Esophagus squamous epithelium (tissue), 5 donors: ENCODE data around the gene HHIPL1. TPM values are rescaled to one million over a fixed set of nuclear protein-coding genes. Genes with fewer than 3 reads are reported as not detected.
A peak's percentile ranks its signal among the peaks of the same experiment; 100 is the strongest.

Experiments used
- DNase-seq: peaks from one replicate; lab custom pipeline; 2025; lab: John Stamatoyannopoulos, UW
- H3K27ac ChIP-seq, 4 donors: fragments of 200-600 bp; sonication (generic); one replicate each; pipeline ENCODE4 v1.5.1; 2016 to 2019; ENCODE audit warnings: mild to moderate bottlenecking in 1 of 4
- H3K27me3 ChIP-seq, 4 donors: fragments of 200-600 bp; sonication (generic); 1 replicate in 3 of 4; 2 replicates in 1 of 4; pipeline versions ENCODE4 v1.5.1 to v1.6.0; 2017 to 2021; ENCODE audit warnings: antibody characterized with exemption in 1 of 4
- H3K36me3 ChIP-seq, 3 donors: fragments of 200-600 bp; sonication (generic); one replicate each; pipeline ENCODE4 v1.5.1; 2016 to 2019
- H3K4me1 ChIP-seq, 3 donors: fragments of 200-600 bp; sonication (generic); one replicate each; pipeline ENCODE4 v1.5.1; 2017 to 2019
- H3K4me3 ChIP-seq, 4 donors: fragments of 200-600 bp; sonication (generic); 1 replicate in 3 of 4; 2 replicates in 1 of 4; pipeline ENCODE4 v1.5.1; 2016 to 2019; ENCODE audit warnings: mild to moderate bottlenecking in 2 of 4, moderate library complexity in 1 of 4
- H3K9me3 ChIP-seq, 3 donors: fragments of 200-600 bp; sonication (generic); one replicate each; pipeline ENCODE4 v1.5.1; 2016 to 2019
- CTCF ChIP-seq, 6 experiments: fragments of 450-650 bp in 4 of 6; fragments of 200-600 bp in 2 of 6; sonication (generic) in 2 of 6; IDR thresholded peaks; one replicate each; pipeline ENCODE4 v1.5.1; 2016 to 2019; ENCODE audit warnings: antibody characterized with exemption in 6 of 6, mild to moderate bottlenecking in 4 of 6, moderate library complexity in 4 of 6
- POLR2A ChIP-seq, 4 donors: fragments of 450-650 bp; IDR thresholded peaks; one replicate each; pipeline ENCODE4 v1.6.1; 2017; ENCODE audit warnings: antibody characterized with exemption in 4 of 4, mild to moderate bottlenecking in 4 of 4, moderate library complexity in 3 of 4
- WGBS, 2 donors: methylation state at CpG; one replicate each; pipeline ENCODE4 v1.1.5; 2018; 5-methylcytosine and 5-hydroxymethylcytosine counted together
- intact Hi-C: fragments of 100-400 bp; cut with DNase I; formaldehyde crosslinking; loops from one replicate; pipeline ENCODE4 v1.15.0; 2022
- total RNA-seq, 4 donors: library from RNA; depleted of rRNA; stranded (reverse); fragments of >200 nt; gene quantifications; one replicate each; pipeline ENCODE4 v1.1.0, GENCODE V29; 2016
- donor health status: DM: yes; HTN: yes; CAD: no.

HHIPL1 gene
- total RNA-seq, 4 donors from 2014 or later: 0.22 to 1.3 (median 0.59) TPM; not detected in 1

DNA sequence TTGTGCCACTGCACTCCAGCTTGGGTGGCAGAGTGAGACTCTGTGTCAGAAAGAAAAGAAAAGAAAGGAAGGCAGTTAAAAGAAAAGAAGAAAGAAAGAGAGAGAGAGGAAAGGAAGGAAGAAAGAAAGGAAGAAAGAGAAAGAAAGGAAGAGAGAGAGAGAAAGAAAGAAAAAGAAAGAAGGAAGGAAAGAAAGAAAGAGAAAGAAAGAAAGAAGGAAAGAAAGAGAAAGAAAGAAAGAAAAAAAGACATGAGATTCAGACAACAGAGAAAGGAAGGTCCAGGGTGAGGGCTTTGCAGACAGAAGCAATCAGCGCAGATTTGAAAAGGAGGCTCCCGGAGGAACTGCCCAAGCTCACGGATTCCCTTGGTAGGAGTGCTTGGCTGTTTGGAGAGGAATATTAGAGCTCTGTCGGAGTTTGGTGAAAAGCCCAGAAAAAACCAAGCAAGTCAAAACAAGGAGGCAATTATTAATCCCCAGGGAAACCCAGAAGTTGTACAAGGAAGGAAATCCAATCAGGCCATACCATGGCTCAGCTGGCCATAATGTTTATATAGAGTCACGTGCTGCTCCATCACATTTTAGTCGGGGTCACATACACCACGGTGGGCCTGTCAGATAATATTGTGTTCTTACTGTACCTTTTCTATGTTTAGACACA lies 29.3 kb upstream of the HHIPL1 start:
- WGBS, 2 donors: 12 to 22% methylated on average over 7 of the region's 7 CpGs
- Histone ChIP-seq H3K9me3 (no peaks in the 10 kb centered on the region), H3K4me3 (no peak overlapping the region), H3K27ac (peak overlapping the region in 3 of 4 donors; percentile 50 to 63 (median 56)), H3K36me3 (no peaks in the 10 kb centered on the region), H3K4me1 (peaks cover 14 to 57% (median 35%) of the 10 kb centered on the region in 3 donors), H3K27me3 (no peaks in the 10 kb centered on the region)
- DNase-seq: no peak
- TF ChIP-seq POLR2A (IDR thresholded peaks at IDR 0.05): no peak
- no peak for TF ChIP-seq CTCF (IDR thresholded peaks at IDR 0.05)
- intact Hi-C loops: no loop called here

GRCh38 chr14:99616832-99617800 lies 27.8 kb upstream of the HHIPL1 start:
- DNase-seq: no peak
- Histone ChIP-seq H3K36me3 (no peaks in the 10 kb centered on the region), H3K9me3 (no peaks in the 10 kb centered on the region), H3K4me1 (peaks cover 14 to 54% (median 32%) of the 10 kb centered on the region in 3 donors), H3K4me3 (no peak overlapping the region), H3K27me3 (no peaks in the 10 kb centered on the region), H3K27ac (no peak overlapping the region)
- intact Hi-C loops: no loop called here
- WGBS, 2 donors: 63 to 80% methylated on average over 15 to 16 of the region's 16 CpGs
- TF ChIP-seq CTCF (IDR thresholded peaks at IDR 0.05) (no peak), POLR2A (IDR thresholded peaks at IDR 0.05) (no peak)

DNA sequence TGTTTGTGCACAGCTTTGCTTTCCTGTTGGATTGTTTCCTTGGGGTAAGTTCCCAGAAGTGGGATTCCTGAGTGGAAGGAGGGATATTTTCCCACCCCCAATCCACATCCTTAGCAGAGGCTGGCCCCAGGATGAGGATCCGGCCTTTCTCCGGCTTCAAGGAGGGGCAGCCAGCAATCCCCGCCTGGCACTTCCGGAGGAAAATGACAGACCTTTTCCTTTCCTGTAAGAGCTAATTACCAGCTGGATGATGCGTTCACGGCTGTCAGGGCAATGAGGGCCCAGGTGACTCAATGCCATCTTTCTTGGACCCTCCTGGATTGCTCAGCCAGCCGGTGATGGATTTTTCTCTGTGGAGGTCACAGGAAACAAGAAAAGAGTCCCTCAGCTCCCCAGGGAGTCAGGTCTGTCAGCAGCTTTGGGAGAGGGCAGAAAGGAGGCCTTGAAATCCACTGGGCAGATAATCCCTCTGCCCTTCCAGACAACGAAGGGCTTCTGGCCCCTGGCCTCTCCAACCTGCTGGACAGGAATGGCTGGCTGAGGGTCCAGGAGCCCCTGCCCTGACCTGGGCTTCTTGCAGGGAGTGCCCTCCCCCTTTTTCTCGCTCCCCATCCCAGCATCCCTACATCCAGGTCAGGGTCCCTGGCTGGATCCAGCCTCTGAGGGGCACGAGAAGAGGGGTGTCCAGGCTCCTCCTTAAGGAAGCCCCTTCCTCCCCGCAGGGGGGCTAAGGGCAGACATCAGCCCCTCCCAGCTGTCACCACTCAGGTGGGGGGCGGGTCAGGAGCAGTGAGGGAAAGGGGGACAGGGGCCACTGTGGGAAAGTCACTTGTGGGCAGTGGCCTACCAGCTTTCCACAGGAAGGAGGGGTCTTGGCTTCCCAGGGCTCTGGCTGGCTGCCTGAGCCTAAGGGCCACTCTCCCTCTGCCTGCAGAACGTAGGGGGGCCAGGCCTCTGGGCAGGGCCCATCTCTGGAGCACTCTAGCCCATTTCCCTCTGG lies 24.8 kb upstream of the HHIPL1 start:
- Histone ChIP-seq H3K9me3 (no peaks in the 10 kb centered on the region), H3K4me1 (peaks cover 2 to 53% (median 10%) of the 10 kb centered on the region in 3 donors), H3K27ac (peak overlapping the region in 3 of 4 donors; percentile 23 to 64 (median 46)), H3K36me3 (no peaks in the 10 kb centered on the region), H3K4me3 (no peak overlapping the region), H3K27me3 (peaks cover 0 to 3% (median 0%) of the 10 kb centered on the region in 4 donors)
- no peak for TF ChIP-seq CTCF (IDR thresholded peaks at IDR 0.05)
- no peak for TF ChIP-seq POLR2A (IDR thresholded peaks at IDR 0.05)
- DNase-seq: no peak
- intact Hi-C loops: no loop called here
- 10 to 58% methylated on average over 2 to 5 of the region's 13 CpGs for WGBS, 2 donors

DNA sequence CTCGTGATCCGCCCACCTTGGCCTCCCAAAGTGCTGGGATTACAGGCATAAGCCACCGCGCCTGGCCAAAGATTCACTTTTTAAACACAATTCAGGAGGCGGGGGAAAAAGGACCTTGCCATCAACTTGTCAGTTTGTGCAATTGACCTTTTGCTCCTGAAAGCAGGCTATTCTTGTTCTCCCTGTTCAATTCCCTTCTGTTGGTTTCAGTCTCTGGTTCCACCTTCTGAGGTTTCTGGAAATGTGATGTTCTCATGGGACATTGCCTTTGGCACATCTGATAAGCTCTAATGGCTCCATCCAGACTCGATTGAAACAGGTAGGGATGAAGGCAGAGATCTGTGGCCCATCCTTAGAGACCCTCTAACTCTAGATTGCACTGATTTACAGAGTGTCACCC lies 23.0 kb upstream of the HHIPL1 start:
- H3K27me3 ChIP-seq: peaks cover 0 to 3% (median 0%) of the 10 kb centered on the region in 4 donors
- H3K4me1 ChIP-seq: peaks cover 0 to 50% (median 0%) of the 10 kb centered on the region in 3 donors
- H3K27ac ChIP-seq: peak overlapping the region in 3 of 4 donors; percentile 54 to 72 (median 65)
- no peak for TF ChIP-seq POLR2A (IDR thresholded peaks at IDR 0.05)
- no peak overlapping the region for H3K4me3 ChIP-seq
- WGBS, 2 donors: 70 to 92% methylated on average over 6 of the region's 6 CpGs
- intact Hi-C loops: no loop called here
- no peaks in the 10 kb centered on the region for H3K36me3 ChIP-seq
- no peak for DNase-seq
- no peaks in the 10 kb centered on the region for H3K9me3 ChIP-seq

DNA sequence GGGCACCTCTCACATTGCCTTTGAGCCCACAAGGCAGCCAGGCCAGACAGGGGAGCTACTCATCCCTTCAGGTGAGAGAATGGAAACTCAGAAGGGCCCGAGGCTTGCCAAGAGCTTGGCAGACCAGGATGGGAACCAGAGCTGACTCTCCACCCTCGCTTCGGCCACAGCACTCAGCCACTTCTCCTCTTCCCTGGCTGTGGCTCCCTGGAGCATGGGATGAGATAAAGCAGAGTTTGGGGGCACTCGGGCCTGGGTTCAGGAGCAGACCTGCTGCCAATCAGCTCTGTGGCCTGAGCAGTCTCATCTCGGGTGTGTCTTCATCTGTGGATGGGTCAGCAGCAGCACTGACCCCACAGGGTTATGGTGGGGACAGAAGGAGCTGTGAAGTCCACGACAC lies 20.9 kb upstream of the HHIPL1 start:
- DNase-seq: no peak
- 65 to 72% methylated on average over 5 to 6 of the region's 6 CpGs for WGBS, 2 donors
- Histone ChIP-seq H3K36me3 (no peaks in the 10 kb centered on the region), H3K9me3 (no peaks in the 10 kb centered on the region), H3K4me3 (no peak overlapping the region), H3K27ac (no peak overlapping the region), H3K4me1 (peaks cover 0 to 63% (median 5%) of the 10 kb centered on the region in 3 donors), H3K27me3 (peaks cover 0 to 3% (median 0%) of the 10 kb centered on the region in 4 donors)
- TF ChIP-seq POLR2A (IDR thresholded peaks at IDR 0.05) (no peak), CTCF (IDR thresholded peaks at IDR 0.05) (no peak)
- intact Hi-C loops: no loop called here
